Skeletal muscle tissue (tissue), 4 donors: Measurements from ENCODE around the gene NOC4L. TPM values are rescaled to one million over a fixed set of nuclear protein-coding genes. Genes with fewer than 3 reads are reported as not detected.
"Not testable (repeated sequence)": the region's sequence is repeated elsewhere in the genome, so short reads cannot be mapped to it uniquely, and the experiment has no call there.

Experiments used
- H3K27ac ChIP-seq: one replicate; pipeline ENCODE4 v1.7.0; 2013; ENCODE audit warnings: mild to moderate bottlenecking, low read depth, low read length, inconsistent platforms
- H3K27me3 ChIP-seq, 3 donors: one replicate each; pipeline ENCODE4 v1.7.0; 2013; ENCODE audit warnings: low read length in 3 of 3; ENCODE audit not compliant: control insufficient read depth in 3 of 3, insufficient read depth in 3 of 3
- H3K36me3 ChIP-seq, 3 donors: one replicate each; pipeline ENCODE4 v1.7.0; 2013; ENCODE audit warnings: low read length in 3 of 3; ENCODE audit not compliant: control insufficient read depth in 3 of 3, insufficient read depth in 3 of 3
- H3K4me1 ChIP-seq, 3 donors: one replicate each; pipeline ENCODE4 v1.7.0; 2013; ENCODE audit warnings: low read length in 3 of 3, mild to moderate bottlenecking in 3 of 3; ENCODE audit not compliant: control insufficient read depth in 3 of 3, insufficient read depth in 3 of 3
- H3K4me3 ChIP-seq, 3 donors: one replicate each; pipeline ENCODE4 v1.7.0; 2013; ENCODE audit warnings: low read length in 3 of 3
- H3K9ac ChIP-seq, 3 donors: one replicate each; pipeline ENCODE4 v1.7.0; 2013; ENCODE audit warnings: low read length in 3 of 3, mild to moderate bottlenecking in 3 of 3, moderate library complexity in 2 of 3, low read depth in 1 of 3
- H3K9me3 ChIP-seq, 3 donors: one replicate each; pipeline ENCODE4 v1.7.0; 2013; ENCODE audit warnings: low read length in 3 of 3; ENCODE audit not compliant: control insufficient read depth in 3 of 3
- total RNA-seq: library from RNA; depleted of rRNA; stranded (reverse); fragments of >200 nt; gene quantifications from one replicate; pipeline ENCODE4 v1.2.3, GENCODE V29; 2014
- donor health status: Osteomylitis.

The NOC4L gene
- total RNA-seq, 1 donor from 2014 or later, result 5.7 TPM

- Histone ChIP-seq H3K4me3 (no peak overlapping the region), H3K27ac (no peak overlapping the region), H3K27me3 (peaks cover 33 to 65% (median 61%) of the 10 kb centered on the region in 3 donors), H3K9me3 (peaks cover 0 to 10% (median 2%) of the 10 kb centered on the region in 3 donors), H3K9ac (no peak overlapping the region), H3K36me3 (no peaks in the 10 kb centered on the region), H3K4me1 (peaks cover 3 to 19% (median 13%) of the 10 kb centered on the region in 3 donors)
Measured at GRCh38 chr12:132194556-132194955, 50.3 kb downstream of the NOC4L start.

GRCh38 chr12:132195242-132195641 is 51.0 kb downstream of the NOC4L start:
- H3K36me3 ChIP-seq, H3K9ac ChIP-seq, H3K27ac ChIP-seq, H3K4me3 ChIP-seq, H3K9me3 ChIP-seq: not testable (repeated sequence)
- H3K4me1 ChIP-seq, result peaks cover under 1 to 14% (median 8%) of the 10 kb centered on the region in 3 donors
- peaks cover 40 to 67% (median 67%) of the 10 kb centered on the region in 3 donors for H3K27me3 ChIP-seq

GRCh38 chr12:132196038-132196872 is 52.0 kb downstream of the NOC4L start:
- Histone ChIP-seq H3K4me1 (peaks cover 0 to 5% (median 2%) of the 10 kb centered on the region in 3 donors), H3K4me3 (no peak overlapping the region), H3K9ac (no peak overlapping the region), H3K9me3 (peaks cover 0 to 10% (median 2%) of the 10 kb centered on the region in 3 donors), H3K27me3 (peaks cover 47 to 68% (median 68%) of the 10 kb centered on the region in 3 donors), H3K27ac (no peak overlapping the region), H3K36me3 (no peaks in the 10 kb centered on the region)

- Histone ChIP-seq H3K4me1 (peaks cover 0 to 5% (median 2%) of the 10 kb centered on the region in 3 donors), H3K9me3 (peaks cover 0 to 10% (median 2%) of the 10 kb centered on the region in 3 donors), H3K9ac (no peak overlapping the region), H3K27me3 (peaks cover 51 to 74% (median 70%) of the 10 kb centered on the region in 3 donors), H3K27ac (no peak overlapping the region), H3K36me3 (no peaks in the 10 kb centered on the region), H3K4me3 (no peak overlapping the region)
Measured at GRCh38 chr12:132196873-132197390, 52.7 kb downstream of the NOC4L start.

- Histone ChIP-seq H3K27me3 (peaks cover 57 to 81% (median 74%) of the 10 kb centered on the region in 3 donors), H3K36me3 (no peaks in the 10 kb centered on the region), H3K4me3 (no peak overlapping the region), H3K27ac (no peak overlapping the region), H3K4me1 (peaks cover 0 to 5% (median 2%) of the 10 kb centered on the region in 3 donors), H3K9me3 (peaks cover 0 to 10% (median 2%) of the 10 kb centered on the region in 3 donors), H3K9ac (no peak overlapping the region)
Measured at GRCh38 chr12:132197581-132198354, 53.5 kb downstream of the NOC4L start.

GRCh38 chr12:132199101-132199500 is 54.8 kb downstream of the NOC4L start:
- Histone ChIP-seq H3K27me3 (peaks cover 64 to 83% (median 77%) of the 10 kb centered on the region in 3 donors), H3K9ac (no peak overlapping the region), H3K36me3 (no peaks in the 10 kb centered on the region)

GRCh38 chr12:132199526-132200319 is 55.5 kb downstream of the NOC4L start:
- H3K9ac ChIP-seq, result no peak overlapping the region
- H3K4me3 ChIP-seq, result no peak overlapping the region
- no peak overlapping the region for H3K27ac ChIP-seq
- H3K27me3 ChIP-seq, result peaks cover 70 to 86% (median 77%) of the 10 kb centered on the region in 3 donors
- peaks cover 0 to 12% (median 2%) of the 10 kb centered on the region in 3 donors for H3K4me1 ChIP-seq
- H3K36me3 ChIP-seq, result no peaks in the 10 kb centered on the region
- H3K9me3 ChIP-seq, result no peaks in the 10 kb centered on the region

More at GRCh38 chr12:132199101-132199500, 54.8 kb downstream of the NOC4L start:
- H3K9me3 ChIP-seq, result peaks cover 0 to under 1% (median 0%) of the 10 kb centered on the region in 3 donors
- no peak overlapping the region for H3K4me3 ChIP-seq
- peaks cover 0 to 6% (median 2%) of the 10 kb centered on the region in 3 donors for H3K4me1 ChIP-seq
- no peak overlapping the region for H3K27ac ChIP-seq

- H3K9ac ChIP-seq, result no peak overlapping the region
- peaks cover 0 to 12% (median 7%) of the 10 kb centered on the region in 3 donors for H3K4me1 ChIP-seq
- H3K36me3 ChIP-seq, result no peaks in the 10 kb centered on the region
- H3K9me3 ChIP-seq, result no peaks in the 10 kb centered on the region
- H3K4me3 ChIP-seq, result no peak overlapping the region
- peaks cover 81 to 95% (median 86%) of the 10 kb centered on the region in 3 donors for H3K27me3 ChIP-seq
- H3K27ac ChIP-seq, result no peak overlapping the region
Measured at GRCh38 chr12:132200800-132201199, 56.5 kb downstream of the NOC4L start.

- Histone ChIP-seq H3K27me3 (peaks cover 81 to 95% (median 90%) of the 10 kb centered on the region in 3 donors), H3K4me3 (no peak overlapping the region)
Measured at GRCh38 chr12:132201391-132202120, 57.3 kb downstream of the NOC4L start.

More at GRCh38 chr12:132201391-132202120, 57.3 kb downstream of the NOC4L start:
- no peak overlapping the region for H3K9ac ChIP-seq
- peaks cover 0 to 12% (median 7%) of the 10 kb centered on the region in 3 donors for H3K4me1 ChIP-seq
- H3K27ac ChIP-seq, result no peak overlapping the region
- H3K36me3 ChIP-seq, result no peaks in the 10 kb centered on the region
- H3K9me3 ChIP-seq, result no peaks in the 10 kb centered on the region
